GM23248 (cell line): Measurements from ENCODE around the gene ENTR1. TPM values are rescaled to one million over a fixed set of nuclear protein-coding genes. Genes with fewer than 3 reads are reported as not detected.
A peak's percentile ranks its signal among the peaks of the same experiment; 100 is the strongest.

Source experiments
- DNase-seq: peaks from one replicate; pipeline ENCODE4 v3.0.0-alpha.2; 2015
- H2AFZ ChIP-seq: fragments of 200-600 bp; sonication (generic); 2 replicates; pipeline ENCODE4 v1.6.1; 2016; ENCODE audit warnings: antibody characterized with exemption
- H3F3A ChIP-seq: fragments of 200-600 bp; sonication (generic); 2 replicates; pipeline ENCODE4 v1.6.1; 2016; ENCODE audit warnings: mild to moderate bottlenecking, antibody characterized with exemption, mixed run types; ENCODE audit not compliant: insufficient read depth
- H3K27ac ChIP-seq: fragments of 200-600 bp; sonication (generic); 2 replicates; pipeline ENCODE4 v1.5.1; 2016; ENCODE audit warnings: mild to moderate bottlenecking
- H3K27me3 ChIP-seq: fragments of 200-600 bp; sonication (generic); replicated peaks from 2 replicates; pipeline ENCODE4 v1.6.1; 2016; ENCODE audit warnings: mild to moderate bottlenecking; ENCODE audit not compliant: insufficient read depth
- H3K36me3 ChIP-seq: fragments of 200-600 bp; sonication (generic); 2 replicates; pipeline ENCODE4 v1.6.1; 2016; ENCODE audit warnings: low read depth, mild to moderate bottlenecking
- H3K4me1 ChIP-seq: fragments of 200-600 bp; sonication (generic); 2 replicates; pipeline ENCODE4 v1.6.1; 2016; ENCODE audit warnings: mild to moderate bottlenecking; ENCODE audit not compliant: insufficient read depth
- H3K4me2 ChIP-seq: fragments of 200-600 bp; sonication (generic); one replicate; pipeline ENCODE4 v1.6.1; 2016; ENCODE audit warnings: mild to moderate bottlenecking; ENCODE audit not compliant: unreplicated experiment
- H3K4me3 ChIP-seq: fragments of 200-600 bp; sonication (generic); 2 replicates; pipeline ENCODE4 v1.5.1; 2016; ENCODE audit warnings: mild to moderate bottlenecking
- H3K79me2 ChIP-seq: fragments of 200-600 bp; sonication (generic); 2 replicates; pipeline ENCODE4 v1.6.1; 2016; ENCODE audit warnings: mild to moderate bottlenecking; ENCODE audit not compliant: insufficient read depth
- H3K9ac ChIP-seq: fragments of 200-600 bp; sonication (generic); 2 replicates; pipeline ENCODE4 v1.6.1; 2016; ENCODE audit warnings: mild to moderate bottlenecking
- H3K9me2 ChIP-seq: fragments of 200-600 bp; sonication (generic); 2 replicates; pipeline ENCODE4 v1.6.1; 2016; ENCODE audit warnings: mixed run types, mild to moderate bottlenecking, moderate library complexity; ENCODE audit not compliant: insufficient read depth
- H3K9me3 ChIP-seq: fragments of 200-600 bp; sonication (generic); one replicate; pipeline ENCODE4 v1.6.1; 2017; ENCODE audit warnings: low read depth
- H4K20me1 ChIP-seq: fragments of 200-600 bp; sonication (generic); 2 replicates; pipeline ENCODE4 v1.6.0; 2016; ENCODE audit not compliant: insufficient read depth
- EZH2 ChIP-seq: fragments of 200-600 bp; sonication (generic); IDR thresholded peaks from 2 replicates; pipeline ENCODE4 v1.6.1; 2018; ENCODE audit warnings: antibody characterized with exemption, mild to moderate bottlenecking; ENCODE audit not compliant: insufficient read depth, poor library complexity, severe bottlenecking
- EZH2phosphoT487 ChIP-seq: fragments of 200-600 bp; sonication (generic); IDR thresholded peaks from 2 replicates; pipeline ENCODE4 v1.6.1; 2018; ENCODE audit warnings: antibody characterized with exemption, moderate library complexity, mild to moderate bottlenecking, low read depth; ENCODE audit not compliant: insufficient read depth
- WGBS, 2 experiments: methylation state at CpG; one replicate each; pipeline ENCODE4 v1.1.6; 2015 to 2017; ENCODE audit warnings: low lambda C conversion rate in 2 of 2, low coverage in 1 of 2; ENCODE audit errors: missing lambda C conversion rate in 2 of 2; 5-methylcytosine and 5-hydroxymethylcytosine counted together
- in situ Hi-C: fragments of 300-500 bp; cut with MboI; formaldehyde crosslinking; loops from 2 replicates; pipeline ENCODE4 v1.15.0; 2020
- polyA plus RNA-seq: library from polyadenylated mRNA; unstranded; fragments of >200 nt; fragmentation: Nextera tagmentation; extraction: Ambion mirVana; gene quantifications from 2 replicates; pipeline ENCODE4 v1.2.1, GENCODE V29; 2016
- total RNA-seq: library from RNA; depleted of rRNA; stranded (reverse); fragments of >200 nt; shearing (Covaris generic); gene quantifications from 2 replicates; pipeline ENCODE4 v1.2.3, GENCODE V29; 2014

Gene ENTR1
- total and polyA plus RNA-seq, 2 experiments from 2014 or later: 11.2 to 36.4 TPM

- no peak for TF ChIP-seq EZH2phosphoT487
- no peak for TF ChIP-seq EZH2
- no peaks in the 10 kb centered on the region for H4K20me1 ChIP-seq
- no peak overlapping the region for H3K4me3 ChIP-seq
- H3F3A ChIP-seq: no peaks in the 10 kb centered on the region
- H3K4me1 ChIP-seq: no peaks in the 10 kb centered on the region
- no peak for DNase-seq
- peaks cover 28% of the 10 kb centered on the region for H3K79me2 ChIP-seq
- in situ Hi-C loops: no loop called here
- H3K27ac ChIP-seq: no peak overlapping the region
- no peak overlapping the region for H3K9ac ChIP-seq
- H3K9me2 ChIP-seq: no peaks in the 10 kb centered on the region
- 93 to 95% methylated on average over 12 of the region's 12 CpGs for WGBS, 2 experiments
- no peak overlapping the region for H3K4me2 ChIP-seq
- H3K27me3 ChIP-seq: no peaks in the 10 kb centered on the region
- no peaks in the 10 kb centered on the region for H3K9me3 ChIP-seq
- no peak overlapping the region for H2AFZ ChIP-seq
- H3K36me3 ChIP-seq: peaks cover 36% of the 10 kb centered on the region
These were observed 8.6 kb upstream of the ENTR1 start for GRCh38 chr9:136419092-136419420.

GRCh38 chr9:136418182-136419091 is 8.0 kb upstream of the ENTR1 start:
- Histone ChIP-seq H3K9me3 (no peaks in the 10 kb centered on the region), H3K27me3 (no peaks in the 10 kb centered on the region), H3K36me3 (peaks cover 41% of the 10 kb centered on the region), H3K4me1 (no peaks in the 10 kb centered on the region), H3F3A (no peaks in the 10 kb centered on the region), H4K20me1 (no peaks in the 10 kb centered on the region), H3K79me2 (peaks cover 34% of the 10 kb centered on the region), H3K27ac (no peak overlapping the region), H3K9ac (no peak overlapping the region), H3K9me2 (no peaks in the 10 kb centered on the region), H3K4me3 (no peak overlapping the region), H2AFZ (no peak overlapping the region), H3K4me2 (no peak overlapping the region)
- DNase-seq: no peak
- WGBS, 2 experiments: 91 to 92% methylated on average over 47 to 48 of the region's 48 CpGs
- no peak for TF ChIP-seq EZH2
- TF ChIP-seq EZH2phosphoT487: no peak
- in situ Hi-C loops: no loop called here

GRCh38 chr9:136416914-136417313 is 6.5 kb upstream of the ENTR1 start:
- TF ChIP-seq EZH2phosphoT487 (no peak), EZH2 (no peak)
- H3K27ac ChIP-seq: no peak overlapping the region
- no peaks in the 10 kb centered on the region for H3K9me2 ChIP-seq
- H3K79me2 ChIP-seq: peaks cover 49% of the 10 kb centered on the region
- H3K36me3 ChIP-seq: peaks cover 50% of the 10 kb centered on the region
- H3K27me3 ChIP-seq: no peaks in the 10 kb centered on the region
- in situ Hi-C loops: no loop called here
- H4K20me1 ChIP-seq: 0 out of 2 replicates have a peak, but pooled peaks cover 2% of the 10 kb centered on the region
- no peaks in the 10 kb centered on the region for H3F3A ChIP-seq
- no peak for DNase-seq
- no peak overlapping the region for H3K9ac ChIP-seq
- 87 to 88% methylated on average over 15 to 19 of the region's 19 CpGs for WGBS, 2 experiments
- H3K4me3 ChIP-seq: no peak overlapping the region
- H3K4me1 ChIP-seq: peaks cover 7% of the 10 kb centered on the region
- H3K4me2 ChIP-seq: no peak overlapping the region
- H2AFZ ChIP-seq: no peak overlapping the region
- H3K9me3 ChIP-seq: no peaks in the 10 kb centered on the region

- WGBS, 2 experiments: 91 to 95% methylated on average over 8 of the region's 8 CpGs
- TF ChIP-seq EZH2: no peak
- no peak for TF ChIP-seq EZH2phosphoT487
- Histone ChIP-seq H3K9ac (no peak overlapping the region), H3K36me3 (peaks cover 50% of the 10 kb centered on the region), H3K27ac (no peak overlapping the region), H3F3A (no peaks in the 10 kb centered on the region), H3K27me3 (no peaks in the 10 kb centered on the region), H3K4me3 (no peak overlapping the region), H2AFZ (no peak overlapping the region), H4K20me1 (0 out of 2 replicates have a peak, but pooled peaks cover 3% of the 10 kb centered on the region), H3K9me3 (no peaks in the 10 kb centered on the region), H3K9me2 (no peaks in the 10 kb centered on the region), H3K4me2 (no peak overlapping the region), H3K4me1 (peaks cover 12% of the 10 kb centered on the region), H3K79me2 (peaks cover 54% of the 10 kb centered on the region)
- peak; percentile 19 for DNase-seq
- in situ Hi-C loops: no loop called here
These were observed 6.0 kb upstream of the ENTR1 start for GRCh38 chr9:136416427-136416826.
